Measurements from ENCODE around the gene PDXP.

GRCh38 chr22:37708580-37709444, 50.3 kb downstream of the PDXP start:
- TF ChIP-seq TAF1 (IDR thresholded peaks at IDR 0.05; ENCODE audit: borderline replicate concordance, insufficient read depth, low read length) (no peak), POLR2AphosphoS5 (IDR thresholded peaks at IDR 0.05; ENCODE audit: low read depth, low read length) (no peak), FOXP2 (optimal IDR thresholded peaks at IDR 0.05; ENCODE audit: borderline replicate concordance, extremely low read depth, extremely low read length, insufficient read depth) (no peak), SIN3A (IDR thresholded peaks at IDR 0.05; ENCODE audit: borderline replicate concordance, insufficient read depth, low read length) (no peak)

Measured in PFSK-1 (cell line).